GM19372 (cell line): Measurements from ENCODE around the gene IVD.
"Not testable (repeated sequence)": the region's sequence is repeated elsewhere in the genome, so short reads cannot be mapped to it uniquely, and the experiment has no call there.

Experiments used
- ATAC-seq: cut with Tn5 transposase; IDR thresholded peaks from one replicate; pipeline ENCODE4 v1.9.1; 2021; ENCODE audit warnings: mild to moderate bottlenecking, low read depth, moderate library complexity; ENCODE audit not compliant: unreplicated experiment

IVD gene

GRCh38 chr15:40453941-40454340 is 48.3 kb downstream of the IVD start:
- ATAC-seq: not testable (repeated sequence)

DNA sequence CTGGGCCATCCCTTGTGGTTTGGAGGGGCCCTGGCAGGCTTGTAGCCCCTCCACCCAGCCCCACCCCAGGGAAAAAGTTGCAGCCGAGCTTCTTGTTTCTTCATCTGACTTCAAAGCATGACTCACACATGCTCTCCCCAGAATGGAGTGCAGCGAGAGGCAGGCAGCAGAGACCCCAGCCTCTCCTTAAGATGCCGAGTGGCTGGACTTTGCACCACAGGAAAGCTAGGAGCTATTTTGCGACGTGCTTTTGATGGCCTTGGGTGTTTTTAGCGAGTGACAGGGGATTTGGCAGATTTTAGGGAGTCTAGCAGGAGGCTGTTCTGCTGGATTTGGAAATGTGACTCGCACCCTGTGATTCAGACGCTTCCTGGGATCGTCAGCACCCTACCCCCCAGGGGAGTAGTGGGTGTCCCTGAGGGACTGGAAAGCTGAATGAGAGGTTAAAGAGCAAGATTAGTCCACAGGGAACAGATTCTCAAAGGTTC is 49.4 kb downstream of the IVD start:
- ATAC-seq: no peak

- ATAC-seq: no peak
Observed at GRCh38 chr15:40456299-40456712, 50.7 kb downstream of the IVD start.

GRCh38 chr15:40456738-40457137 is 51.1 kb downstream of the IVD start:
- no peak for ATAC-seq

GRCh38 chr15:40458495-40459371 is 53.1 kb downstream of the IVD start:
- no peak for ATAC-seq

GRCh38 chr15:40459391-40460015 is 53.9 kb downstream of the IVD start:
- no peak for ATAC-seq

GRCh38 chr15:40460404-40460803 is 54.8 kb downstream of the IVD start:
- no peak for ATAC-seq

GRCh38 chr15:40461958-40462357 is 56.4 kb downstream of the IVD start:
- no peak for ATAC-seq

- ATAC-seq: no peak
Observed at GRCh38 chr15:40463279-40463678, 57.7 kb downstream of the IVD start.

- ATAC-seq: no peak
Observed at GRCh38 chr15:40463886-40464545, 58.4 kb downstream of the IVD start.

GRCh38 chr15:40464595-40465185 is 59.1 kb downstream of the IVD start:
- ATAC-seq: no peak

- ATAC-seq: no peak
Observed at GRCh38 chr15:40465939-40466338, 60.3 kb downstream of the IVD start.

- ATAC-seq: no peak
Observed at GRCh38 chr15:40466426-40467260, 61.0 kb downstream of the IVD start.

- no peak for ATAC-seq
Observed at GRCh38 chr15:40467261-40467615, 61.6 kb downstream of the IVD start.

- ATAC-seq: no peak
Observed at GRCh38 chr15:40468898-40469331, 63.3 kb downstream of the IVD start.

DNA sequence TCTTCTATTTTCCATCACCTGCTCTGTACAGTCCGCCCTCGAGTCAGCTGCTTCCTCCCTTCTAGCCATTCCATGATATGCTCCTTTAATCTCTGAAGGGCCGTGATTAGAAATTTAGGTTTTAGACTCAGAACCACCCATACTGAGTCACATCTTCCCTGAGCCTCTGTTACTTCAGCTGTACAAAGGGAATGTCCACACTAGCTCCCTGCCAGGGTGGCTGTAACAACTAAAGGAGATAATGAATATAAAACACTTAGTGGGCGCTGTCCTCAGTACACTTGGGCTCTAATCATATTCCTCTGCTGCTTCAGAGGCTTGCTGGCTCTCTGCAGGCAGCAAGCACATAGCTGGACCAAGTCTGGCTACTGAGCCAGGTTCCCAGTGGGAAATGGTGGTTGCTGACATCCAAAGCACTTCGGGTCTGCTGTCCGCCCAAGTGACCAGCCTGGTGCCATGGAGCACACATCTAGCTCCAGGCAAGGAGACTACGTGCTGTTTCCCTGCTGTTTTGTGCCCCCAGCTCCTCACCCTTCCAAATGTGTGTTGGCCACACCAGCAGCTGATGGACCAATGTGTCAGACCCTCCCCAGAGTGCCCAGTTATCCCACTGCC is 64.3 kb downstream of the IVD start:
- no peak for ATAC-seq

DNA sequence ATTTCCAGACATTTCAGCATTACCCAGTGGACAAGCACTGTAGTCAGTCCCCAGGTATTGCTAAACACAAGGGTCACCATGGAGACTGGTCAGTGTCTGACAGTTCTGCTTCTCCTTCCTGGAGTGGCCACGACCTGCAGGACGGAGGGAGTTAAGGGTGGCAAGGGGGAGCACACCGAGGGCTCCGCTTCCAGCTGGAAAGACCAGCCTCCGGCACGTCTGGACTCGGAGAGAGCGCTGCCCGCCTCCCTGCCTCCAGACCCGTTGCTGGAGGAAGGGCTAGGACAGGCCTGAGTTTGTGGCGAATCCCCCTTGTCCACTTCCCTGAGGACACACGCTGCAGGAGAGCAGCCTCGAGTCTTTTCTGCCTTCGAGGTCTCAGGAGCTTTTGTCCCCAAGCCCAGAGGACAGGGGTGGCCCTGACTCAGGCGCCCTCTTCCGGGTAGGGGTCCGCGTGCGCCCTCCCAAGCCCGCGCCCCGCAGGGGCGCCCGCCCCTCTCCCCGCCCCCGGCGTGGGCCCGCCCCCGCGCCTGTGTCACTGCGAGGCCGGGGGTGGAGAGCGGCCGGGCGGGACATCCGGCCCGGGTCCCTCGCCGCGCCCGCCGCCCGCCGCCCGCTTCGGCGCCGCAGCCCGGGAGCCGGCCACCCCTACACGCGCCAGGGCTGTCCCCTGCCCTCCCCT is 65.0 kb downstream of the IVD start, which contains the start of gene CHST14:
Gene CHST14 (plus strand): TSS at position 562 of the 682 bp plus-strand sequence. CDS start 230 bp downstream, outside the sequence.
- peak; percentile 62 for ATAC-seq
